GM12872 (cell line): ENCODE measurements around the gene MALAT1.
A peak's percentile ranks its signal among the peaks of the same experiment; 100 is the strongest.

Source experiments
- TF ChIP-seq, protein P1 (sequence below): IDR thresholded peaks from 3 replicates; pipeline ENCODE4 v1.5.1; 2011; ENCODE audit warnings: low read depth, mild to moderate bottlenecking, low read length, moderate library complexity; ENCODE audit not compliant: insufficient read depth

MALAT1 gene

DNA sequence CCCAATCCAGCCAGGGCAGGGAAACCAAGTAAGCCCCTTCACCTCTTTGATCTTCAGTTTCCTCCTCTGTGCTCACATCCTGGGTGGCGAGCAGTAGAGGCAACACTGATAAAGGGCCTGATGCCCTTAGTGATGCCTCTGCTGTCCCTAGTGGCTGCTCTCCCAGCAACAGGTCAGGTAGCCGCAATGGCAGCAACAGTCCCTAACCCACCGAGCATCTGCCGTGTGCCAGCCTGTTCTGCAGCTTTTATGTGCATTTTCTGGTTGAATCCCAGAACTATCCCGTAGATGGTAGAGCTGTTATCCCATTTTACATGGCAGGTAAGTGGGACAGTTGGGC is 31.3 kb downstream of the MALAT1 start:
- TF ChIP-seq, protein P1, sequence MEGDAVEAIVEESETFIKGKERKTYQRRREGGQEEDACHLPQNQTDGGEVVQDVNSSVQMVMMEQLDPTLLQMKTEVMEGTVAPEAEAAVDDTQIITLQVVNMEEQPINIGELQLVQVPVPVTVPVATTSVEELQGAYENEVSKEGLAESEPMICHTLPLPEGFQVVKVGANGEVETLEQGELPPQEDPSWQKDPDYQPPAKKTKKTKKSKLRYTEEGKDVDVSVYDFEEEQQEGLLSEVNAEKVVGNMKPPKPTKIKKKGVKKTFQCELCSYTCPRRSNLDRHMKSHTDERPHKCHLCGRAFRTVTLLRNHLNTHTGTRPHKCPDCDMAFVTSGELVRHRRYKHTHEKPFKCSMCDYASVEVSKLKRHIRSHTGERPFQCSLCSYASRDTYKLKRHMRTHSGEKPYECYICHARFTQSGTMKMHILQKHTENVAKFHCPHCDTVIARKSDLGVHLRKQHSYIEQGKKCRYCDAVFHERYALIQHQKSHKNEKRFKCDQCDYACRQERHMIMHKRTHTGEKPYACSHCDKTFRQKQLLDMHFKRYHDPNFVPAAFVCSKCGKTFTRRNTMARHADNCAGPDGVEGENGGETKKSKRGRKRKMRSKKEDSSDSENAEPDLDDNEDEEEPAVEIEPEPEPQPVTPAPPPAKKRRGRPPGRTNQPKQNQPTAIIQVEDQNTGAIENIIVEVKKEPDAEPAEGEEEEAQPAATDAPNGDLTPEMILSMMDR = peak; percentile 54

DNA sequence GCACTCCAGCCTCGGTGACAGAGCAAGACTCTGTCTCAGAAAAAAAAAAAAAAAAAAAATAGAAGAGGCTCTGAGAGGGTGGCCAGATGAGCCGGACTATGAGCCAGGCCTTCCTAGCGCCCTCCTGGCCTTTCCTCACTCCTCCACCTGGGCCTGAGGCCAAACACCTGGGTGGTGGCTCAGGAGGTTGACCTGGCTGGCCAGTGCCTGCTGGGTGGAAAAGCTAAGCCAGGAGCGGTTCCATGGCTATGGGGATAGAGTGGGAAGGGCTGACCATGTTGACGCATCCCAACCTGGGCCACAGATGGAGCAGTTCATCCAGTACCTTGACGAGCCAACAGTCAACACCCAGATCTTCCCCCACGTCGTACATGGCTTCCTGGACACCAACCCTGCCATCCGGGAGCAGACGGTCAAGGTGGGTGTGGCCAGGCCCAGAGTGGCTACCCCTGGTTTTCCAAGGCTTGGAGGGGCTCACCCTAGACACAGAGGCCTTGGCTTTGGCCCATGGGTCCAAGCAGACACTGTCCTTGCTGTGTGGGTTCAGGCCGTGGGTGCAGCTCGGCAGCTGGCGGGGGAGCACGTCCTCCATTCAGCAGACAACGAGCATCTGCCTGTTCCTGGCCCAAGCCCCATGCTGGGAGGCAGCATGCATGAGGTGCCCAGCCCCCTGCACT is 33.7 kb downstream of the MALAT1 start:
- TF ChIP-seq, protein P1 = no peak

DNA sequence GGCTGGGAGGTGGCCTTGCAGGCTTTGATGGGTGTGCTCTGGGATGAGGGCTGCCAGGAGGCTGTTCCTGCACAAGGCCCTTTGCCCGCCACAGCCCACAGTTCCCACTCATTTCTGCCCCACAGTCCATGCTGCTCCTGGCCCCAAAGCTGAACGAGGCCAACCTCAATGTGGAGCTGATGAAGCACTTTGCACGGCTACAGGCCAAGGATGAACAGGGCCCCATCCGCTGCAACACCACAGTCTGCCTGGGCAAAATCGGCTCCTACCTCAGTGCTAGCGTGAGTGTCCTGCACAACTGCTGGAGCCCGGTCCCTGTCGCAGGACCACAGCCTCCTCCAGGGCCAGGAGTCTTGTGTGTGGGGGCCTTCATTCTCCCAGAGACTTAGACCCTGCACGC is 36.3 kb downstream of the MALAT1 start:
- TF ChIP-seq, protein P1 = no peak

DNA sequence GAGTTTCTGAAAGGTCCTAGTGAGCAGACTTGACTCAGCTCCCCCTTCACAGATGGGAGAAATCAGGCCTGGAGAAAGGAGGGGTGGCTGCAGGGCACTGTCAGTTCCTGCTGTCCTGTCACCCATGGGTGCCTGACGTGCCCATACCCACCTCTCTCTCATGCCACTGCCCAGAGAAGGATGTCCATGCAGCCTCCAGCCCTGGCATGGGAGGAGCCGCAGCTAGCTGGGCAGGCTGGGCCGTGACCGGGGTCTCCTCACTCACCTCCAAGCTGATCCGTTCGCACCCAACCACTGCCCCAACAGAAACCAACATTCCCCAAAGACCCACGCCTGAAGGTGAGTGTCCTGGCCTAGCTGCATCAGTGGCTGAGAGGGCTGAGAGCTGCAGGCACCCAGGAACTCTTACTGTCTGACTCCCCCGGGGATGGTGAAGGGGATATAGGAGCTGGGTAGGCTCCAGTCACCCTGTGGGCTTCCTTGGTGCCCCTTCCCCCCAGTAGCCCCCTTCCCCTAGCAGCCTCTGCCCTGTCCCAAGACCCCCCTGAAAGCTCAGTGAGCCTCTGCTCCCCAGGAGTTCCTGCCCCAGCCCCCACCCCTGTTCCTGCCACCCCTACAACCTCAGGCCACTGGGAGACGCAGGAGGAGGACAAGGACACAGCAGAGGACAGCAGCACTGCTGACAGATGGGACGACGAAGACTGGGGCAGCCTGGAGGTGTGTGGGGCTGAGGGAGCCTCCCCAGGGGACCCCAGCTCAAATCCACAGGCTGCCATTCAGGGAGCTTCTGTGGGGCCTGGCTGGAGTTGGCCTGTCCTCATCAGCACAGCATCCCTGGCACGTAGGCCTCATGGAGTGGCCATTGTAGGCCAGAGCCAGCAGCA is 37.8 kb downstream of the MALAT1 start:
- TF ChIP-seq, protein P1 = no peak

DNA sequence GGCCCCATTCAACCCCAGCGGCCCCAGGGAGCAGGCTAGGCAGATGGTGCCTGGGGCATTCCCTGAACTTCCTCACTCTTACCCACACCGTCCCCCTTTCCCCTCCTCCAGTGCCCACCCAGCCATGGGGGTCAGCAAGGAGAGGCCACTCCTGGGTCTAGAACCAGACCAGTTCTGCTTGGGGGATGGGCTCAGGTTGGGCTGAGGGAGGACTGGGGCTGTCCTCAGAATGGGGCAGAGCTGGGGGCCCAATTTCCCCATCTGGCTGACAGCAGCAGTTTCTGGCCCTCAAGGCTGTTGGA is 38.4 kb downstream of the MALAT1 start:
- TF ChIP-seq, protein P1 = no peak

DNA sequence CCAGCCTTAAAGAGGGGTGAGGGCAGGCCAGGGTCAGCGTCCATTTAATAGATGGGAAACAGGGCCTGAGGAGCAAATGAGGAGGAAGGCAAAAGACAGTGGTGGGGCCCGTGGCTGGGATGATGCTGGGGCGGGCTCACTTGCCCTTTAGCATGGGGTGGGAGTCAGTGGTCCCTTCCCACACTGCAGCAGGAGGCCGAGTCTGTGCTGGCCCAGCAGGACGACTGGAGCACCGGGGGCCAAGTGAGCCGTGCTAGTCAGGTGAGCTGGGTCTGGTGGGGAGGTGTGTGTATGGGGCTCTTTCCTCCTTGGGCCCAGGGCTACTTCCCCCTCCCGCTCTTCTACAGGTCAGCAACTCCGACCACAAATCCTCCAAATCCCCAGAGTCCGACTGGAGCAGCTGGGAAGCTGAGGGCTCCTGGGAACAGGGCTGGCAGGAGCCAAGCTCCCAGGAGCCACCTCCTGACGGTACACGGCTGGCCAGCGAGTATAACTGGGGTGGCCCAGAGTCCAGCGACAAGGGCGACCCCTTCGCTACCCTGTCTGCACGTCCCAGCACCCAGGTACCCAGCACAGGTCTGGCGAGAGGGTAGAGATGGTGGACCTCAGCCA is 38.9 kb downstream of the MALAT1 start:
- TF ChIP-seq, protein P1 = no peak

DNA sequence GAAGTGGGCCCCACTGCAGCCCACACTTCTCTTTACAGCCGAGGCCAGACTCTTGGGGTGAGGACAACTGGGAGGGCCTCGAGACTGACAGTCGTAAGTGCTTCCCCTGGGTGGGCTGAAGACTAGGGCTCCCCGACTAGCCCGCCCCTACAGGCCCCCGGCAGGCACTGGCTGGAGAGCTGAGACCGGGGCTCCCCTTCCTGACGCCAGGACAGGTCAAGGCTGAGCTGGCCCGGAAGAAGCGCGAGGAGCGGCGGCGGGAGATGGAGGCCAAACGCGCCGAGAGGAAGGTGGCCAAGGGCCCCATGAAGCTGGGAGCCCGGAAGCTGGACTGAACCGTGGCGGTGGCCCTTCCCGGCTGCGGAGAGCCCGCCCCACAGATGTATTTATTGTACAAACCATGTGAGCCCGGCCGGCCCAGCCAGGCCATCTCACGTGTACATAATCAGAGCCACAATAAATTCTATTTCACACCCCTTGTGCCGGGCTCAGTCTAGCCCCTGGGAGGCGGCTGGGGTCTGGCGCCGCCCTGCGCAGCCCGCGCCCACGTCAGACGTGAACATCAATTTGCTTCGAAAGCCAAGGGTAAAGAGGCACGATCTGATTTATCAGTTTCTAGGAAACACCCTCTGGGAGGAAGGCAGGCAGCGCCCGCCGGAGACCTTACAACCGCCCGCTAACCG is 39.5 kb downstream of the MALAT1 start:
- TF ChIP-seq, protein P1 = no peak
